ENCODE data around the gene ITPR3.

The ITPR3 gene

DNA sequence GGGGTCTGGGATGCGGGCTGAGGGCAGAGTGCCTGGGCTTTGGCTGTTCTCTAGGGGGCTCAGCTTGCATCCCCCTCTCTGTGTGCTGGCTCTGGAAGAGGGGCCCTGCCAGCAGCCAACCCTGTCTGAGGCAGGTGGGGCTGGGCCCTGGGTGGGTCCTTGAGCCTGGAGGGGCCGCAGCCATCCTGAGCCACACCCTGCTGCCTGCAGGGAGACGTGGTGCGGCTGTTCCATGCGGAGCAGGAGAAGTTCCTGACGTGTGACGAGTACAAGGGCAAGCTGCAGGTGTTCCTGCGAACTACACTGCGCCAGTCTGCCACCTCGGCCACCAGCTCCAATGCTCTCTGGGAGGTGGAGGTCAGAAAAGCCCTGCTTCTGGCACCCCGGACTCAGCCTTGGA, 41.2 kb downstream of the ITPR3 start:
- in situ Hi-C loops (cut with HindIII; ENCODE audit: low pct_unique_long_range_greater_than_20kb, low sequenced_read_pairs), result no loop called here
- no peak for DNase-seq (ENCODE audit: low read depth in 1 of 2, low spot score in 1 of 2)
- TF ChIP-seq JUND (IDR thresholded peaks at IDR 0.05; ENCODE audit: low read depth), result no peak

DNA sequence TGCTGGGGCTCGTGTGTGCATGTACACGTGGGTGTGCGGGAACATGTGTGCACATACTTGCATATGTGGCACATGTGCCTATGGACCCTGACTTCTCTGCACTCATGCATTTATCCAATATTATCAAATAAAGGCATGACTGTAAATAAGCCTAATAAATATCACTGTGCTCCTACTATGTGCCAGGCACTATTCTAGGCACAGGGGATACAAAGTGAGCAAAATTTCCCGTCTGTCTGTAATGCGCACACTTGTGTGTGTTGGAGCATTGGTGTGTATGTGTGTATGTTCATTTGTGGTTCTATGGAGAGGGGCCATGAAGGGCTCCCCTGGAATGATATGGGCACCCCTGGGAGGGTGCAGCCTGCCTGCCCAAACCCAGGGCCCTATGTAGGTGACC, 41.9 kb downstream of the ITPR3 start:
- no peak for DNase-seq (ENCODE audit: low read depth in 1 of 2, low spot score in 1 of 2)
- TF ChIP-seq JUND (IDR thresholded peaks at IDR 0.05; ENCODE audit: low read depth), result no peak
- in situ Hi-C loops (cut with HindIII; ENCODE audit: low pct_unique_long_range_greater_than_20kb, low sequenced_read_pairs), result no loop called here

DNA sequence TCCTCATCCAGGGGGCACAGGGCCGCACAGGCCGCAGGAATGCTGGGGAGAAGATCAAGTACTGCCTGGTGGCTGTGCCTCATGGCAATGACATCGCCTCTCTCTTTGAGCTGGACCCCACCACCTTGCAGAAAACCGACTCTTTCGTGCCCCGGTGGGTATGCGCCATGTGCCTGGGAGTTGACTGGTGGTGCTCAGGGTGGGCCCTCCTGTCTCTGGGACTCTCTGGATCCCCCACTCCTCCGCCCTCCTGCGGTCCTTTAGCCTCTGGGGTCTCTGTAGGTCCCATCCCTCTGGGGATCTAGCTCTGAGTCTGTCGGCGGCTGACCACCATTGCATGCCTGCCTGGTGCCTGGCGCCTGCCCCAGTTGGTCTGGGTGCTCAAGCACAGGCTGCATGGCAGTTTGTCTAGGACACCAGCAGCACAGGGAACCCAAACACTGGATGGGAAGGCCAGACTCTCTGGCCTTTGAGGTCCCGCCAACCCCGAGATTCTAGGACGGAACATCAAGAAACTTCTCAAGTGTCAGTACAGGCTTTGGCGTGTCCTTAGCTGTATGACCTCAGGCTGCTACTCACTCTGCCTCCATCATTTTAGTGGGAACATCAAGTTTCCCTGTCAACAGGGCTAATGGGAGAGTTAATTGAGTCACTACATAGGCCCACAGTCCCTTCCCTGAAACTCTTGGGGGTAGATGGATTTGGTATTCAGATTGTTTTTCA, 42.8 kb downstream of the ITPR3 start:
- in situ Hi-C loops (cut with HindIII; ENCODE audit: low pct_unique_long_range_greater_than_20kb, low sequenced_read_pairs), result no loop called here
- no peak for DNase-seq (ENCODE audit: low read depth in 1 of 2, low spot score in 1 of 2)
- no peak for TF ChIP-seq JUND (IDR thresholded peaks at IDR 0.05; ENCODE audit: low read depth)

DNA sequence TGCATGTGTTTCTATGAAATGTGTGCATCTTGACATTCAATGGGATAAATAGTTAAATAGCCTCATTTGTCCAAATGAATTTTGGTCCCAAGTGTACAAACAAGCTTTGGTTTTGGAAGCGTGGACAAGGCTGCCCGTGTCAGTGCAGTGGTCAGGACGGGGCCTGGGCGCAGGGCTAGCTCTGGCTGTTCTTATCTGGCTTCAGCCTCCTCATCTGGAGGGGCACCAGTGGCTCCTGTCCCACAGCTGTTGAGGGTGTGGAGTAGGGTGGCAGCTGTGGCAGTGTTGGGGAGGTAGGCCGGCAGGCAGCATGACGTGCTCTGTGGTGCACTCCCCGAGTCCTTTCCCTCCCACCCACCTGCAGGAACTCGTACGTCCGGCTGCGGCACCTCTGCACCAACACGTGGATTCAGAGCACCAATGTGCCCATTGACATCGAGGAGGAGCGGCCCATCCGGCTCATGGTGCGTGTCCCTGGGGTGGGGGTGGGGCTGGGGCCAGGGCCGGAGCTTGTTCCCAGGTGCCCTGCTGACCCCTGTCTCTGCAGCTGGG, 43.5 kb downstream of the ITPR3 start:
- DNase-seq (ENCODE audit: low read depth in 1 of 2, low spot score in 1 of 2), result no peak
- in situ Hi-C loops (cut with HindIII; ENCODE audit: low pct_unique_long_range_greater_than_20kb, low sequenced_read_pairs), result no loop called here
- no peak for TF ChIP-seq JUND (IDR thresholded peaks at IDR 0.05; ENCODE audit: low read depth)

DNA sequence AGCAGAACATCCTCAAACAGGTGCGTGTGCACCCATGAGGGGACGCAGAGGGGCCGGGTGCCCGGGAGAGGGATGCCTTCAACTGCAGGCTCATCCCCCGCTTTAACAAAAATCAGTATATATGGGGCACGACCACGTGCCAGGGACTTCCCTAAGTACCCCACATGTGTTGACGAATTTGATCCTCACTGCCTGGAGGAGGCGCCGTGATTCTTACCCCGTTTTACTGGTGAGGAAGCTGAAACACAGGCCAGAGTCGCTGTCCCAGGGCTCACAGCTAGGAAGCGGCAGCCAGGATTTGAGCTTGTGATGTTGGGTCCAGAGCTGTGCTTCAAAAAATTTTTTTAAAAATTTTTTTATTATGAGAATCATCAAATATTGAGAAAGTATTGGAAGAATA, 44.8 kb downstream of the ITPR3 start:
- no peak for TF ChIP-seq JUND (IDR thresholded peaks at IDR 0.05; ENCODE audit: low read depth)
- in situ Hi-C loops (cut with HindIII; ENCODE audit: low pct_unique_long_range_greater_than_20kb, low sequenced_read_pairs), result no loop called here

DNA sequence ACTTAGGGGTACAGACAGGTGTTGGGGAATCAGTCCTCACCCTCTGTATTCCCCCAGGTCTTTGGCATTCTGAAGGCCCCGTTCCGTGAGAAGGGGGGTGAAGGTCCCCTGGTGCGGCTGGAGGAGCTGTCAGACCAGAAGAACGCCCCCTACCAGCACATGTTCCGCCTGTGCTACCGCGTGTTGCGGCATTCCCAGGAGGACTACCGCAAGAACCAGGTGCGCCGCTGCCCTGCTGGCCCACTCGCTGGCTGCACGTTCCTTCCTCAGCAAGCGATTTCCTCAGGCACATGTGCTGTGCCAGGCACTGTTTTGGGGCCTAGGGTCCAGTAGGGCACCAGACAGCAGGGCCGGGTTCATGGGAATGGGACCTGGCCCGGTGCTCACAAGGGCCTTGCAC, 46.0 kb downstream of the ITPR3 start:
- DNase-seq (ENCODE audit: low read depth in 1 of 2, low spot score in 1 of 2), result no peak
- in situ Hi-C loops (cut with HindIII; ENCODE audit: low pct_unique_long_range_greater_than_20kb, low sequenced_read_pairs), result no loop called here
- no peak for TF ChIP-seq JUND (IDR thresholded peaks at IDR 0.05; ENCODE audit: low read depth)

More for the DNA sequence above, 44.8 kb downstream of the ITPR3 start:
- no peak for DNase-seq (ENCODE audit: low read depth in 1 of 2, low spot score in 1 of 2)

DNA sequence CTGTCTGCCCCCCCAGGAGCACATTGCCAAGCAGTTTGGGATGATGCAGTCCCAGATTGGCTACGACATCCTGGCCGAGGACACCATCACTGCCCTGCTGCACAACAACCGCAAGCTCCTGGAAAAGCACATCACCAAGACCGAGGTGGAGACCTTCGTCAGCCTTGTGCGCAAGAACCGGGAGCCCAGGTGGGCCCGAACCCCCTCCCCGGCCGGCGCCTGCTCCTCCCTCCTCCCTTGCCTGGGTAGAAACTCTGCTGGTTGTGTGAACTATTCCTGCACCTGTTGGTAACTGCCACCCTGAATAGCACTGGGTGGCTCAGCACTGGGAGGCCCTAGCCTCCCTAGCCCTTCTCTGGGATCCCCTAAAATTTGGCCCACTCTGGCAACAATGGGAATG, 46.7 kb downstream of the ITPR3 start:
- in situ Hi-C loops (cut with HindIII; ENCODE audit: low pct_unique_long_range_greater_than_20kb, low sequenced_read_pairs), result no loop called here
- TF ChIP-seq JUND (IDR thresholded peaks at IDR 0.05; ENCODE audit: low read depth), result no peak
- no peak for DNase-seq (ENCODE audit: low read depth in 1 of 2, low spot score in 1 of 2)

DNA sequence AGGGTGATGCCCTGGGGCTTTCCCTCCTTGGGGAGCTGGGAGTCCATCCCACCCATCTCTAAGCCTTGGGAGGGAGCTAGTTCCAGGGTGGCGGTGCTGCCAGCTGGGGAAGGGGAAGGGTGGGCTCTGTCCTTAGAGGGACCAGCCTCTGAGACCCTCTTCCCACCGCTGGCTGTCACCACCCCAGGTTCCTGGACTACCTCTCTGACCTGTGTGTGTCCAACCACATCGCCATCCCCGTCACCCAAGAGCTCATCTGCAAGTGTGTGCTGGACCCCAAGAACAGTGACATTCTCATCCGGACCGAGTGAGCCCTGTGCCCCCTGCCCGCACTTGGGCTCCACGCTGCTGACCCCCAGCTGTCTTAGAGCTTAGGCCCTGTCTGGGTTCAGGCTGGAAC, 47.2 kb downstream of the ITPR3 start:
- no peak for DNase-seq (ENCODE audit: low read depth in 1 of 2, low spot score in 1 of 2)
- in situ Hi-C loops (cut with HindIII; ENCODE audit: low pct_unique_long_range_greater_than_20kb, low sequenced_read_pairs), result no loop called here

DNA sequence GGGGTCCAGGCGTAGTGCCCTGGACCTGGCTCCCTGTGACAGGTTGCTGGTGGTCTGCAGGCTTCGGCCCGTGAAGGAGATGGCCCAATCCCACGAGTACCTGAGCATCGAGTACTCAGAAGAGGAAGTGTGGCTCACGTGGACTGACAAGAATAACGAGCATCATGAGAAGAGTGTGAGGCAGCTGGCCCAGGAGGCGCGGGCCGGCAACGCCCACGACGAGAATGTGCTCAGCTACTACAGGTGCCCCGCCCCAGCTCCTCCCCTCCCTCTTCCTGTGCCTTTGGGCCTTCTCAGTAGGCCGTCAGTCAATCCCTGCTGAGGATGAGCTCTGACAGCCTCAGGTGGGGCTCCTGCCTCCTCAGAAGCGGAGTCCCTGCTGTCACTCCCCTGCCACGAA, 47.8 kb downstream of the ITPR3 start:
- no peak for TF ChIP-seq JUND (IDR thresholded peaks at IDR 0.05; ENCODE audit: low read depth)
- in situ Hi-C loops (cut with HindIII; ENCODE audit: low pct_unique_long_range_greater_than_20kb, low sequenced_read_pairs), result no loop called here
- no peak for DNase-seq (ENCODE audit: low read depth in 1 of 2, low spot score in 1 of 2)

More for the DNA sequence above, 47.2 kb downstream of the ITPR3 start:
- TF ChIP-seq JUND (IDR thresholded peaks at IDR 0.05; ENCODE audit: low read depth), result no peak

DNA sequence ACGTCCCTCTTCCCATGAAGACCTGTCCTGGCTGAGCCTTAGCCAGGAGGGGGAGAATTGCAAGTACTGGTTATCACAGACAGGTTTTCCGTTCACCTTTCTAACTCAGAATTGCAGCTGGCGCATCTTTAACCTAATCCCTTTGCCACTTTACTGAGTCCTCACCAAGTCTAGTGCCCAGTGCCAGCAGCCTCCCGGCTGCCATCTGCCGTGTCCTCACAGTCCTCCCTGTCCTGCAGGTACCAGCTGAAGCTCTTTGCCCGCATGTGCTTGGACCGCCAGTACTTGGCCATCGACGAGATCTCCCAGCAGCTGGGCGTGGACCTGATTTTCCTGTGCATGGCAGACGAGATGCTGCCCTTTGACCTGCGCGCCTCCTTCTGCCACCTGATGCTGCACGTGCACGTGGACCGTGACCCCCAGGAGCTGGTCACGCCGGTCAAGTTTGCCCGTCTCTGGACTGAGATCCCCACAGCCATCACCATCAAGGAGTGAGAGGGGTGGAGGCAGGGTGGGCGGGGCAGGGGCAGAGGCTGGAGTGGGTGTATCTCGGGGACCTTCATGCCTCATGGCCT, 49.1 kb downstream of the ITPR3 start:
- DNase-seq (ENCODE audit: low read depth in 1 of 2, low spot score in 1 of 2), result no peak
- in situ Hi-C loops (cut with HindIII; ENCODE audit: low pct_unique_long_range_greater_than_20kb, low sequenced_read_pairs), result no loop called here

DNA sequence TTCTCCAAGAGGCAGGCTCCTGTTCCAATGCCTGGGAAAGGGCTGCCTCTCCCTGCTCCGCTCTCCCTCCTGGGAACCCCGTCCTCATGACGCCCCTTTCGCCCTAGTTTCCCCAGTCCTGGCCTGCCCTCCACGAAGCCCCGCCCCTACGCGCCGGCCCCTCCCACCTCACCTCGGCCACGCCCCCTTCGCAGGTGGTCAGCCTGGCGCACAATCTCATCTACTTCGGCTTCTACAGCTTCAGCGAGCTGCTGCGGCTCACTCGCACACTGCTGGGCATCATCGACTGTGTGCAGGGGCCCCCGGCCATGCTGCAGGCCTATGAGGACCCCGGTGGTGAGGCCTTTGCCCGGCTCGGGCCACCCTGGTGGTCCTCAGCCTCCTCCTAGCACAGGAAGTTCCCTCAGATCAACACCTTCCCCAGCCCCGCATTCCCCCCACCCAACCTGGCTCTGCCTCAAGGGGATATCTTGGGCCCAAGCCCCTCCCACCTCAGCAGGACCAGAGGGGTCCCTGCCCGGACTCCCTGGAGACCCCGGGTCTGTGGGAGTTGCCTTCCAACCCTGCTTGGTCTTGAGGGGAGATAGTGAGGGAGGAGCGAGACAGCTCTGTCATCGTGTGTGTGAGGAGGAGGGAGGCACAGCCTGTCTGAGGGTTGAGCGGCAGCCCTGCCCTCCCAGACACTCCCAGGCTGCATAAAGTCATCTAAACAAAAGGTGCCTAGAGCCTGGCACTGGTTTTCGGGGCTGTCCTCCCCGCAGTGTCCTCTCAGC, 50.0 kb downstream of the ITPR3 start:
- no peak for TF ChIP-seq JUND (IDR thresholded peaks at IDR 0.05; ENCODE audit: low read depth)
- DNase-seq (ENCODE audit: low read depth in 1 of 2, low spot score in 1 of 2), result no peak
- in situ Hi-C loops (cut with HindIII; ENCODE audit: low pct_unique_long_range_greater_than_20kb, low sequenced_read_pairs), result no loop called here

More for the DNA sequence above, 49.1 kb downstream of the ITPR3 start:
- TF ChIP-seq JUND (IDR thresholded peaks at IDR 0.05; ENCODE audit: low read depth), result no peak

DNA sequence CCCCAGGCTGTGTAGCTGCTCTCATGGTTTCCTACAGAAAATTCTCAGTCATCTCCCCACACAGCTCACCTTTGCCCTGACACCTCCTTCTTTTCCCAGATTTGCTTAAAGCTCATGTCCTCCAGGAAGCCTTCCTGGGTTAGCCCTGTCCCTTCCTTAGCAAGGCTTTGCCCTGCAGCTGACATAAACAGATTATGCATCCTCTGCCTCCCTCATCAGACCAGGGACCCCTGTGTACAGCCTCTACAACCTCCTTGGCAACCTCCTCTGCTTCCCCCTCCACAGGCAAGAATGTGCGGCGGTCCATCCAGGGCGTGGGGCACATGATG, 50.6 kb downstream of the ITPR3 start:
- in situ Hi-C loops (cut with HindIII; ENCODE audit: low pct_unique_long_range_greater_than_20kb, low sequenced_read_pairs), result no loop called here
- no peak for DNase-seq (ENCODE audit: low read depth in 1 of 2, low spot score in 1 of 2)
- TF ChIP-seq JUND (IDR thresholded peaks at IDR 0.05; ENCODE audit: low read depth), result no peak

DNA sequence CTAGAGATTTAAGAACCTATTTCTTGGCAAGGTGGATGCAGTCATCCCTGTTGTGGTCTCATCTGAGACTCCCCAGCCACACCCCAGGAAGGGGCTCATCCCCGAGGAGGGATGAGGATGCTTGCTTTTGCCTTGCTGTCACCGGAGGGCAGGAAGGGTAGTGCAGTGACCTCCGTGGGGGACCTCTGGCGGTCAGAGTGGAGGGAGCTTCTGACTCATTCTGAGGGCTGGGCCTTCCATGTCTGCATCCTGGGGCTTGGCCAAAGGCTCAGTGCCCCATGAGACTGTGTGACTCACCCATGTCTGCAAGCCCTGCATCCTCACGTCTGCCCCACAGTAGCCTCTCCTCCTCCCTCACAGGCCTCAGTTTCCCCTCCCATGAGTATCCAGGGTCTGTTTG, 51.7 kb downstream of the ITPR3 start:
- in situ Hi-C loops (cut with HindIII; ENCODE audit: low pct_unique_long_range_greater_than_20kb, low sequenced_read_pairs), result no loop called here
- no peak for TF ChIP-seq JUND (IDR thresholded peaks at IDR 0.05; ENCODE audit: low read depth)
- DNase-seq (ENCODE audit: low read depth in 1 of 2, low spot score in 1 of 2), result no peak

Measured in T47D (cell line).